GM21619 (cell line): Measurements from ENCODE around the gene RGCC.
A peak's percentile ranks its signal among the peaks of the same experiment; 100 is the strongest.
"Not testable (repeated sequence)": the region's sequence is repeated elsewhere in the genome, so short reads cannot be mapped to it uniquely, and the experiment has no call there.

ENCODE experiments used
- ATAC-seq: cut with Tn5 transposase; IDR thresholded peaks from one replicate; pipeline ENCODE4 v1.9.1; 2021; ENCODE audit not compliant: unreplicated experiment

RGCC gene

DNA sequence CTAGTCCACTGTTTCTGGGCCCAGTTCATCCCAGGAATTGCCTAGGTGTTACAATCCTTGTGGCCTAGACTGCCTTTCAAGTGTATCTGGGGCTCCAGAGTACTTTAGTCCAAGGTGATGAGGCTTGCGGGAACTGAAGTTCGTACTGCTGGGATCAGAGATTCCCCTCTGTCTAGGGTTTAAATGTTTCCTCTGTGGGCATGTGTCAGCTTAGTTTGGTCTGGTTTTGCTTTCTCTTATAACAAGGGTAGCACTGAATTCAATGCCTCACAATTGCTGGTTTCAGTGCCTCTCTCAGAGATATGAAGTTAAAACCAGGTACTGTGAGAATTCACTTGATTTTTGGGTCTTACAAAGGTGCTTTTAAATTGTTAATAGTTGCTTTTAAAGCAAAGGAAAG is 30.8 kb downstream of the RGCC start:
- no peak for ATAC-seq

DNA sequence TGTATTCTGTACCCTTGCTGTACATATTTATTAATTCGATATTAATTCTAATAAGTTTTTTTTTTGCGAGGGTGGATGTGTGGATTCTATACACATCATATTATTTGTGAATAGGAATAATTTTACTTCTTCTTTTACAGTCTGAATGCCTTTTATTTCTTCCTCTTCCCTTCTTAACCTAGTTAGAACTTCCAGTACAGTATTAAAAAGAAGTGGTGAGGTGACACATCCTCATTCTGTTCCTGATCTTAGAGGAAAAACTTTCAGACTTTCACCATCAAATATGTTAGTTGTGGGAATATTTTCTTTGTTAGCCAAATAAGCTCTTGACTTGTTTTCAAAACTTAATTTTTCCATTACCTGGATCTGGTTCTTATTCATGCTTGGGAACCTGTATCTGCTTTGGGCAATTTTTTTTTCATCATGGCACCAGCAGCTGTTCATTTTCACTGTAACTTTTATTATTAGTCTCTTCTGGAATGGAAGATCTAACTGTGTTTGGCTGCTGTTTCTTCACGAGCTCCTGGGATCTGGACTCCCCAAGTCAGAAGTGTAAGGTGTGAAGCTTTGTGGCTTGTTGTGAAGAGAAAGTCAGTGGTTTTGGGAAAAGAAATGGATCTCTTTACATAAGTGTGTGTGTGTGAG is 33.1 kb downstream of the RGCC start:
- ATAC-seq: no peak

DNA sequence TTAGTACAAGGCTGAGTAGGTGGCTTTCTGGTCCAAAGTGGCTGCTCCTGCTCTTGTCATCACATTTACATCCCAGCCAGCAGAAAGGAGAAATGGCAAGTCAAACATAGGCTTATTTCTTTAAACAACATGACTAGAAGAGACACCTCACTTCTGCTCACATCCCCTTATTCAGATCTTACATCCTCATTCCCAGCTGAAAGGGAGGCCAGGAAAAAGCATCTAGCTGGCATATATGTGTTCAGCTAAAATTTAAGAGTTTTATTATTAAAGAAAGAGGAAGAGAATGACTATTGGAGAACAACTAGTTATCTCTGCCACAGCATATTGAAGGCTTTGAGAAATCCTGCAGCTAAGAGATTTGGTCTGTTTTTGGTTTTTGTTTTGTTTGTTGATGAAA is 34.1 kb downstream of the RGCC start:
- no peak for ATAC-seq

DNA sequence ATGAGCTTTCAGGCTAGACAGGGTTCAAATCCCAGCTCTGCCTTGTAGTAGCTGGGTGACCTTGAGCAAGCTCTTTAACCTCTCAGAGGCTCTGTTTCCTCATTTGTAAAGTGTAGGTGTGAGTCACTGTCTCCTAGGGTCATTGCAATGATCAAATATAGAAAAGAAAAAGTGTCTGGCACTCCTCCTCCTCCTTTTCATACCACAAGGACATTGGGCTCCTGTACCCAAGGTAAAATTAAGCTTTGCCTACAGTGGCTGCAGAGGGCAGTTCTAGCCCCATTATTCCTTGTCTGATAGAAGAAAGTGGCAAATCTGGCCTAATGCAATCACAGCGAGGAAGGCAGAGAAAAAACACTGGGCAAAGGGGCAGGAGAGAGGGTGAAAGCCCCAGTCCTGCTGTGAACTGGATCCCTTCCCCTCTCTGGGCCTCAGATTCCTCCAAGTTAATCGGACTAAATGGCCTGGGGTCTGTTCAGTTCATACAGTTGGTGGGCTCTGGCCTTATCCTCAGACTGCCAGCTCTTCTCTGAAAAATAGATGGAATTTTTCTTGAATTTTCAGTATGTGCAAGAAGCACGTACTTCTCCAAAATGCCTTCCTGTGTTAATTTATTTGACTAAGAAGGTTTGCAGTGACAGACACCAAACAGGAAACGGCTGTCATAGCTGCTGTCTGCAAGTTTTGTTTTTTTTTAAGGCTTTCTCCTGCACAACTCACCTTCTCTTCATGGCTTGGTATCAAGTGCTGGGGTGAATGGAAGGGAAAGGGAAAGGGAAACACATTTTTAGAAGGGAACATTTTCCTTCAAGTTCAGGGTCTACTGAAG is 35.3 kb downstream of the RGCC start:
- peak; percentile 50 for ATAC-seq

DNA sequence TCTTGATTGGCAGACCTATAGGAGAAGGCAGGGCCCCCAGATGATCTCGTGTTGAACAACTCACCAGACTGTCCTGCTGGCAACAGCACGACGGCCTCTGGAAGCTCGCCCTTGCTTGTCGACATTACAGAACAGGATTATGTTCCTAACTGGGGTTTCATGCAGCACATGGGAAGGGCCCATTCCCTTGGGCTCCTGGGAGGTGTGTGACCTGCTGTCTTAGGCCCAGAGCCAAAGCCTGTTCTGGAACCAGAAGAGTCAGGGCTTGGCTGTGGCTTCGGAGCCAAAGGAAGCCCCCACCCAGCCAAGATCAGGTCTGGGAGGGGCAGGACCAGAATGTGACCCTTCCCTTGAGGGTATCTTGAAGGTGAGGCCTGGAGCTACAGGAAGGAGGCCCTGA is 36.9 kb downstream of the RGCC start:
- no peak for ATAC-seq

DNA sequence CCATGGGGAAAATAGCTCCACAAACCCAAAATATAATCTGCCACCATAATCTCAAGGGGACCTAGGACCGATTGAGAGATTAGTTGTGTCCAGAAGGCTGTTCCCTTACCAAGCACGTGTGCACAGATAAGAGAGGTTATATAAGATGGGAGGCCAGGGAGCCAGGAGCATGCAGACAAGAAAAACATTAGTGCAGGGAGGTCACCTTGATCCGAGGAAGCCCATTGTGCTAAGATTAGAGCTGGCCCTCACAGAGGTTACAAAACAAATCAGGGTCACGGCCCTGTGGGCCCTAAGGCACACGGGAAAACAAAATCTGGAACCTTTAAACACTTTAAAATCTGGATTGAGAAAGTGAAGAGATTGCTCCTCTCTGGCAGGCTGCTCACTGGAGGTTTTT is 37.7 kb downstream of the RGCC start:
- ATAC-seq: no peak

DNA sequence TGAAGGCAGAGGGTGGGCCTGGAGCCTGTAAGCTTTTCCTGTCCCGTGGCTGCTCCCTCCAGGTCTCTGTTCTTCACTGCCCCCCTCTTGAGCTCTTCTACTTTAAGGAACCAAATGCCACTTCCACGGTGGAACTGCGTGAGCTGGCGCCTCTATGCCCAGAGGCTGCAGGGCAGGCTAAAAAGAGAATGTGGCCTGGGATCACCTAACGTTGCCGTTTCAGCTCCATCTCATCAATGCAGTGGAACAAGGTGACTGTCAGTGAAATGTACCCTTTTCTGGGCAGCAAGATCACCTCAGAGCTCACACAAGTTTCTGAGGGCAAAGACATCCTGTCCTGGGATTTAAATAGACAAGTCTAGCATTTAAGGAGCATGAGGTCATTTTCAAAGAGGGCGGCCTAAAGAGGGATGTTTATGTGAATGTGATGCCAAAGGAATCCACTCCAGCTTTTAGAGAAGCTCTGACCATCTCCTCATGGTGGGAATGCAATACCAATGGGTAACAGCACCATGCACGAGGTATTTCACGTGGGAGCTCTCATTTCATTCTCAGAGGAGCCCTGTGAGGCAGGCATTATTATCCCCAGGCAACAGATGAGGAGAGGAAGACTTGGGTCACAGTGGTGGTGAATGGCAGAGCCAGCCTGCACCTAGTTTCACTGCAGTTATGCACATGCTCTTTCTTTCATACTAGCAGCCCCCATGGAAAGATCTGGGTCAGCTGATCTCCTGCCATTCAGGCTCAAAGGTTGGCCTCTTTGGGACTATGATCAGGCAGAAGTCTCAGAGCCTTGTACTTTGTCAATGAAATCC is 39.3 kb downstream of the RGCC start:
- no peak for ATAC-seq

DNA sequence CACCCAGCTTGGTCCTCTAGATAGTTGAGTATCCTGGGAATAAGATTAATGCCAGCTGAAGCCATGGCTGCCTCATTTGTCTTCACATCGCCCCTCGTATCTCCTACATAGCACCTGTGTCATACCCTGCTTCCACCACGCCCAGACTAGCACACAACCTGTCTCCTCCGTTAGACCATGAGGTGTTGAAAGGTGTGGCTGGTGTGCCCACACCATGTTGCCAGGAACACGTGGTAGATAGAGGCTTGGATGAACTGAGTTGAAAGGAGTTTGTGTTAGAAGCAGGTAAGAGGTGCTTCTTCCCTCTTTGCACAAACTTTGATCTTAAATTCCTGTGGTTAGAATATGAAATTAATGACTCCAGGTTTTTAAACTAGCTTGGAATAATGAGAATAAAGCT is 40.1 kb downstream of the RGCC start:
- no peak for ATAC-seq

DNA sequence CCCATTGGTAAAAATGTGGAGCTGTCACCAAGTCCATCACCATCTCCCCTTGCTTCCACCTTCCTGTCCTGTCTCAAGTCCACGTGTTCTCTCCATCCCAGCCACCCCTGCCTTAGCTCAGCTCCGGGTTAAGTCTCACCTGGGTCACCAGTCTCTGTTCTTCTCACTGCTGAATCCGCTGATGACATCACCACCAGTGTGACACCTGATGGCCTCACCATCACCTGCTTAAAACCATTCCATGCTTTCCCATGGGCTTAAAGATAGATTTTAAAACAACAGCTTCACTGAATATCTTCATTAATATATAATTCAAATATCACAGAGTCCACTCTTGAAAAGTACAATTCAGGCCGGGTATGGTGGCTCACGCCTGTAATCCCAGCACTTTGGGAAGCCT is 42.1 kb downstream of the RGCC start:
- no peak for ATAC-seq

DNA sequence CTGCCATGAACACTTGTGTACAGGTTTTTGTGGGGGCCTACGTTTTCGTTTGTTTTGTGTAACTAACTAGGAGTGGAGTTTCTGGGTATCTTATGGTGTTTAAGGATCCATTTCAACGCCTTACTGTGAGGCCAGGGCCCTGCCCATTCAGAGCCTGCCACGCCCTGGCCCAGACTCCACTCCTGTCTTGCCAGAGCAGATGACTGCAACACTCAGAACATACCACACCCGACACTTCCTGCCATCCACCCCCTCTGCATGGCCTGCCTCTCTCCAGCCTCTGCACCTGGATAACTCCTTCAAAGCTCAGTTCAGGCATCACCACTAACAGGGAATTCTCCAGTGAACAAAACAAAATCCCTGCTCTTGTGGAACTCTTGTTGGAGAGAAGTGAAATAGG is 43.2 kb downstream of the RGCC start:
- ATAC-seq: peak; percentile 45

DNA sequence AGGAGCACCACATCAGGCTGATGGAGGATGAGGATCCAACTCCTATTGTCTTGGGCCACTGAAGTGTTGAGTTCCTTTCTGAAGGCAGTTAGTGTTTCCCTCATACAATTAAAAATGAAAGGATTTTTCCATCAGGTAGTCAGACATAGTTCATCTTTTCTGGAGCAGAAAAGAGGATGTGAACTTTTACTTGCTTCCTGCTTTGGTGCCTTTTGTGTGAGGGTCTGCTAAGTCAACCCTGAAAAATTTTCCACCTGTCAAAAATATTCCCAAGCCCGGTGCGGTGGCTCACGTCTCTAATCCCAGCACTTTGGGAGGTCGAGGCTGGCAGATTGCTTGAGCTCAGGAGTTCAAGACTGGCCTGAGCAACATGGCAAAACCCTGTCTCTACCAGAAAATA is 43.9 kb downstream of the RGCC start:
- no peak for ATAC-seq

DNA sequence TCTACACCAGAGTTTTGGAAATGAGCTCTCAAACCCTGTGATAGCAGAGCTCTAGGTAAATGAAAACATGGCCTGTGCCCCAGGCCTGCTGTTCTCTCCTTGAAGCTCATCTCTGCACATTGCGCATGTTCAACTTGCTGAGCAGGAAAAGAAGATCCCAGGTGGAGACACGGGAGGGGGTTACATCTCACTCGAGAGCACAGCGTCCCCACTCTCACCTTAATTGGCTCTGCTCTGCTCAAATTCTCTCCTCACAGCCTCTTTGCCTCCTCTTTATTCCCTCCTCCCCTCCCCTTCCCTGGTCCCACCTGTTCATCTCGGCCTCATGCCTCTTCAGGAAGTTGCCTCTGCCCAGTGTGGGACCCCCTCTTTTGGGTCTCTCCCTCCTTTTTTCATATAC is 44.7 kb downstream of the RGCC start:
- no peak for ATAC-seq

DNA sequence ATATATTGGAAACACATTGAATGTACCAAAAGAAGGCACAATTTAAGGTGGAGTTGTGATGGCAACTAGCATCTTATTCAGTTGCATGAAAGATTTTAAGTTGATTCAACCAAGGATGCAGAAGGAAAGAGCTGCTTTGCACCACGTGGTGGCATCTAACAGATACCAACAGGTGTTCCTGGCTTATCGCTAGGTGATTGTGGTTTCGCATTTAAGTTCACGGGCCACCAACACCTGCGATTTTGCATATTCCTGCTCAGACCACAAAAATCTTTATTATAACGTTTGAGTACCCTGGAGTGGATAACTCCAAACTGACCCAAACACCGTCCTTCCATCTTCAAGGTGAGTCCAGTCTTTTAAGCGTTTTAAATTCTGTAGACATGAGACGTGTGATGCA is 45.3 kb downstream of the RGCC start:
- peak; percentile 78 for ATAC-seq

DNA sequence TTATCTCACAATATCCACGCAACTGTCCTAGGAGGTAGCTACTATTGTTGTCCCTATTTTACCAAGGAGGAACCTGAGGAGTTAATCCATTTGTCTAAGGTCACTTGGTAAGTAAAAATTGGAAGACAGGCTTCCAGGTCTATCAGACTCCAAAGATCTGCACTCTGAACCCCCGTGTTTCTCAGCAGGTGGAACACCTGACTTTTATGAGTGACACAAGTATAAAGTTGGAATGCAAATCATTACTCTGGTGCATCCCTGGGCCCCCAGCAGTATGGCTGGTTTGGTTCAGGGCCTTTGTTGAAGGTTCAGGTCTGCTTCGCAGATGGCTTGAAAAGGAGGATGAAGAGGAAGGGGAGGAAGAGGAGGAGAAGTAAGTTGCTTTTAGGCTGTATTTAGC is 46.0 kb downstream of the RGCC start:
- no peak for ATAC-seq

DNA sequence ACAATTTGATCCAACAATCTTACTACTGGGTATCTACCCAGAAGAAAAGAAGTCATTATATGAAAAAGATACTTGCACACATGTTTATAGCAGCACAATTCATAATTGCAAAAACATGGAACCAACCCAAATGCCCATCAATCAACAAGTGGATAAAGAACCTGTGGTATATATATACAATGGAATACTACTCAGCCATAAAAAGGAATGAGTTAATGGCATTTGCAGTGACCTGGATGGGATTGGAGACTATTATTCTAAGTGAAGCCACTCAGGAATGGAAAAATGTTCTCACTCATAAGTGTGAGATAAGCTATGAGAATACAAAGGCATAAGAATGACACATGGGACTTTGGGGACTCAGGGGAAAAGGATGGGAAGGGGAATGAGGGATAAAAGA is 47.3 kb downstream of the RGCC start:
- not testable (repeated sequence) for ATAC-seq

DNA sequence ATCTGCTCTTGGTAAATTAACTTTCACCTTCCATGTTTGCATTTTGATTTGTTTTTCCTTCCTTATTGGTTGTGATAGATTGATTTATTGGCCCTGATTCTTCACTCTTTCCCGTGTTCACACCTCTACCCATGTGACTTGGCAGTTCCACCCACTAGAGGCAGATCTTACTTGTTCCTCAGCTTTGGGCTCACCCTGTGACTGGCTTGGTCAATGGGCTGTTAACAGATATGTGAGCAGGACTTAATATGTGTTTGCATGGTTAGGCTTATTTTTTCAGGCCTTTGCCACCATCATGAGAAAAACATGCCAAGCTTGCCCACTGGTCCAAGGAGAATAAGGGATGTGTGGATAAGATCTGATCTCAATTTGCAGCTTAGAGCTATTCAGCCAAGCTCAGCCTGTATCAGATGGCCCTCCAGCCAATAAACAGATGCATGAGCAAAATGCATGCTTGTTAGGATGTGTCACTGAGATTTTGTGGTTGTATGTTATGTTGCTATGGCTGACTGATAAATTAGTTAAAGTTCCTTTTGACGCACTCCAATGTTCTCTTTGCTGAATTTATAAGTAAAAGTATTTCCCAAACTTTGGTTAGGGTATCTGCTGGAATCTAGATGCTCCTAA is 48.0 kb downstream of the RGCC start:
- ATAC-seq: no peak

DNA sequence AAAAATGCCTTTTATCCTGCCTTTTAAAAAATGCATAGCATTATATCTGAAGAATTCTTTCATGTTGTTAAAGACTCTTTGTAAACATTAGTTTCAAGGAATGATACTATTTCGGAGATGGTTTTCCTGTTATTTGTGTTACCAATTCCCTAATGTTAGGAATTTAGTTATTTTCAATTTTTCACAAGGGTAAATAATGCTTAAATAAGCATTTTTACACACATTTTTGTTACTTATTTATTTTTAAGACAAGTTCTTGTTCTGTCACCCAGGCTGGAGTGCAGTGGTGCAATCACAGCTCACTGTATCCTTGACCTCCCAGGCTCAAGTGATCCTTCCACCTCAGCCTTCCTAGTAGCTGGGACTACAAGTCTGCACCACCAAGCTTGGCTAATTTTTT is 49.0 kb downstream of the RGCC start:
- ATAC-seq: no peak

DNA sequence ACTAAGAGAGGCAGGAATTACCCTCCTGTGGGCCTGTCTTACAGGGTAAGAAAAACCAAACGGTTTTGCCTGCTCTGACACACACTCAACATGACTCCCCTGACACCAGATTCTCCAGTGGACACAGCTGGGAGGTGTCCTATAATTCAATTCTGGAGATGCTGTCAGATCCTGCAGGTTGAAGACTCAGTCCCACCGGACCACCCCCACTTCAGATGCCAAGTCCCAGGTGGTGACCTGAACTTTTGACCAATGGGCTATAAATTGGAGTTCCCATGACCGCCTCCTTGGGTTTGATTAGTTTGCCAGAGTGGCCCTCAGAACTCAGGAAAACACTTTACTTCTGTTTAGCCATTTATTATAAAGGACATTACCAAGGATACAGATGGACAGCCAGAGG is 52.6 kb downstream of the RGCC start:
- ATAC-seq: no peak

DNA sequence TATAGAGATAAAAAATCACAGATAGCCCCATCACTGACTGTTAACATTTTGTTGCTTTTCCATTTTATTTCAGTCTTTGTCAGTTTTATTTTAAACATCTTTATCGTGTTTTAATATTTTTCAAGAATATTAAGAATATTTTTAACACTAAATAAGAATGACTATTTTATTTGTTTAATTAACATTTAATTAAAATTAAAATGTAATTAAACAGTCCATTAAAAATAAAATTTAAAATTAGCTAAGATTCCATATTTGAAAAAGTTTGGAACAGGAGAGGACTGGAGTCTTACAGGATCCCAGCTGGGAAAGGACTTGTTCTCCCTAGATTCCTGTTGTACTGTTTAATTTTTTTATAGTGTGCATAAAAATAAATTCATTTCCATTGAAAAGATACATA is 54.5 kb downstream of the RGCC start:
- ATAC-seq: no peak

DNA sequence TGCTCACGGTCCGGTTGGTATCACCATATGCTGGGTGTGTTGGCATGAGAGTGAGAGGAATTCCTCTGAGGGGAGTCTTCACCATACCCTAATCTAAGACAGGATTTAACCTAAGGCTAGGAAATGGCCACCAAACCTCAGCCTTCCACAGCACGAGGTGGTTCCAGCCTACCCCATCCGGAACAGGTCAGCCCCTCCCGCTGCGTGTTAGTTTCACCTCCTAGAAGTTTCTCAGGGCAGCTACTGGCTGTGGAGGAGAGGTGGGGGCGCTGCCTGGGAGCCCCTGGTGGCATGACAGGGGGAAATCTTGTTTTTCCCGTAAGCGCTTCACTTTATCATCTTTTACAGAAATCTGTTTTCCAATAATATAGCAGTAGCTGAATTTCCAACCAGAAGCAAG is 55.1 kb downstream of the RGCC start:
- ATAC-seq: no peak

DNA sequence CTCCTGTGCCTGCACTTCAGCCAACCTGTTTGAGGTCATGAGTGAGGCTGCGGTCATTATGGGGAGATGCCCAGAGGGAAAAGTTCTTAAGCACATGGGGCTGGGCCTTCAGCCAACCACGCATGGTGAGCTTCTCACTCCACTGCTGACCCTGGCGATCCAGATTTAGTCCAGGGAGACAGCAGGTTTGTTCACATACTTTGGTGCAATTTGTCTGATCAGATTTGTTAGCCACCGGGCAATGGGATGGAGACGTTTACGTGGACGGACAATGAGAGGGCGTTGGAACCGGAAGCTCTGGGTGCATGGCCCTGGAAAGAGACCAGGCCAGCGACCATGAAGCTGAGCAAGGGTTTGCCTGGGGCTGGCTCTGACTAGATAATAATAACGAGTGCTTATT is 56.2 kb downstream of the RGCC start:
- no peak for ATAC-seq
